ENCODE results near the gene NKAIN4. TPM values are rescaled to one million over a fixed set of nuclear protein-coding genes. Genes with fewer than 3 reads are reported as not detected.

The NKAIN4 gene
- total and polyA plus RNA-seq, 12 donors: 0.04 TPM; not detected in 11

DNA sequence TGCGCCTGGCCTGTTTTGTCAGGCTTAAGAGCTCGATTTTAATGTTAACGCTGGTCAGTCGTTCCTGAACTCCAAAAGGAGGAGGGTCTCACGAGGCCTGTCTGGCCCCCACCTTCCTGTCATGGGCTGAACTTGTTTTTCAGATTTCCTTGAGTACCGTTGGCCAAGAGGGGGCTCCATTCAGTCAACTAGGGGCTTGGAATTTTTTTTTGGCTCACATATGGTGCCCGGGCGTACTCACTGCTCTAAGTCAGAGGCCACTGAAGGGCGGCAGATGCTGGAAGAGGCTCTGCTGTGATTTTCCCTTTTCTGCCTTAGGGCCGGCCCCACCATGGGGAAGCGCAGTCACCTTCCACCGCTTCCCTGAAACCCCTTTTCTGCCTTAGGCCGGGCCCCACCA lies 25.5 kb downstream of the NKAIN4 start:
- ATAC-seq: no peak
- WGBS, 2 donors: 50 to 60% methylated on average over 13 of the region's 13 CpGs

DNA sequence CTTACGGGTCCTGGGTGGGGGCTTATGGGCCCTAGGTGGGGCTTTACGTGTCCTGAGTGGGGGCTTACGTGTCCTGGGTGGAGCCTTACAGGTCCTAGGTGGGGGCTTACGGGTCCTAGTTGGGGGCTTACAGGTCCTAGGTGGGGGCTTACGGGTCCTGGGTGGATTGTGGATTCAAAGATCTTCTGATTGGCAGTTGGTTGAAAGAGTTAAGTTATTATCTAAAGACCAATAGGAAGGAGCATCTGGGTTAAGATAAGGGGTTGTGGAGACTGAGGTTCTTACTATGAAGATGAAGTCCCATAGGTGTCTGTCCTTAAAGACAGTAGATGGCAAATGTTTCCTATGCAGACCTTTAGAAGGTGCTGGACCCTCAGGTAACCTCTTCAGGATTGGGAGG lies 27.0 kb downstream of the NKAIN4 start:
- Histone ChIP-seq H3K4me3 (no peak overlapping the region), H3K27ac (no peak overlapping the region), H3K4me1 (peaks cover 0 to 22% (median 9%) of the 10 kb centered on the region in 9 donors), H3K9me3 (no peaks in the 10 kb centered on the region), H3K27me3 (peaks cover 0 to 38% (median 23%) of the 10 kb centered on the region in 7 donors), H3K36me3 (no peaks in the 10 kb centered on the region)
- intact Hi-C loops (cut with DNase I): no loop called here
- no peak for ATAC-seq
- no peak for TF ChIP-seq CTCF (IDR thresholded peaks at IDR 0.05)
- 92 to 96% methylated on average over 5 of the region's 5 CpGs for WGBS, 2 donors
- DNase-seq: no peak

More for the DNA sequence above, 25.5 kb downstream of the NKAIN4 start:
- H3K36me3 ChIP-seq: no peaks in the 10 kb centered on the region
- DNase-seq: no peak
- TF ChIP-seq CTCF (IDR thresholded peaks at IDR 0.05): no peak
- intact Hi-C loops (cut with DNase I): no loop called here
- H3K4me3 ChIP-seq: no peak overlapping the region
- no peak overlapping the region for H3K27ac ChIP-seq
- H3K4me1 ChIP-seq: peaks cover 0 to 22% (median 9%) of the 10 kb centered on the region in 9 donors
- no peaks in the 10 kb centered on the region for H3K9me3 ChIP-seq
- peaks cover 0 to 49% (median 32%) of the 10 kb centered on the region in 7 donors for H3K27me3 ChIP-seq

GRCh38 chr20:63226042-63226943 lies 28.0 kb downstream of the NKAIN4 start:
- intact Hi-C loops (cut with DNase I): no loop called here
- H3K4me1 ChIP-seq: peaks cover 0 to 22% (median 9%) of the 10 kb centered on the region in 9 donors
- H3K36me3 ChIP-seq: no peaks in the 10 kb centered on the region
- no peak overlapping the region for H3K4me3 ChIP-seq
- TF ChIP-seq CTCF (IDR thresholded peaks at IDR 0.05): no peak
- H3K27ac ChIP-seq: no peak overlapping the region
- no peaks in the 10 kb centered on the region for H3K9me3 ChIP-seq
- no peak for DNase-seq
- H3K27me3 ChIP-seq: peaks cover 0 to 30% (median 18%) of the 10 kb centered on the region in 7 donors
- ATAC-seq: no peak
- 77 to 79% methylated on average over 19 of the region's 19 CpGs for WGBS, 2 donors

- ATAC-seq (no peak), DNase-seq (no peak)
- Histone ChIP-seq H3K4me3 (no peak overlapping the region), H3K27me3 (peaks cover 0 to 20% (median 13%) of the 10 kb centered on the region in 7 donors), H3K27ac (no peak overlapping the region), H3K9me3 (no peaks in the 10 kb centered on the region), H3K36me3 (no peaks in the 10 kb centered on the region), H3K4me1 (peaks cover 0 to 12% (median 6%) of the 10 kb centered on the region in 9 donors)
- TF ChIP-seq CTCF (IDR thresholded peaks at IDR 0.05): no peak
- intact Hi-C loops (cut with DNase I): no loop called here
- 36% methylated on average over 7 of the region's 7 CpGs for WGBS, 2 donors
Measured at GRCh38 chr20:63225082-63225454, 29.2 kb downstream of the NKAIN4 start.

Measured in heart right ventricle (tissue), 16 donors.